Activated CD8-positive, alpha-beta T cell treated with anti-CD3 and anti-CD28 coated beads, Interleukin-2, amount 10 ng/mL, durations not matched to agents 7 days and 5 days (primary cell): Measurements from ENCODE around the gene DBI. TPM values are rescaled to one million over a fixed set of nuclear protein-coding genes. Genes with fewer than 3 reads are reported as not detected.

ENCODE experiments used
- ATAC-seq: fragments of 150-1000 bp; cut with Tn5 transposase; one replicate; pipeline ENCODE4 v1.10.0; 2021; ENCODE audit warnings: moderate library complexity
- CTCF ChIA-PET: fragments of 350-600 bp; sonication (Branson Sonifier 250); formaldehyde crosslinking; loops from one replicate; lab custom pipeline; 2021; ENCODE audit warnings: antibody characterized with exemption; lab: Charles Lee
- POLR2A ChIA-PET: fragments of 350-600 bp; sonication (Branson Sonifier 250); formaldehyde crosslinking; loops from one replicate; lab custom pipeline; 2021; ENCODE audit warnings: antibody characterized with exemption; lab: Charles Lee
- DNase-seq: peaks from one replicate; pipeline ENCODE4 v3.0.0-alpha.2; 2020
- H3K27ac Mint-ChIP-seq: one replicate; pipeline ENCODE4 v1.8.0; 2021; ENCODE audit warnings: mild to moderate bottlenecking, mixed read lengths
- H3K27me3 Mint-ChIP-seq: one replicate; pipeline ENCODE4 v1.8.0; 2021; ENCODE audit warnings: low read depth, mixed read lengths
- H3K36me3 Mint-ChIP-seq: one replicate; pipeline ENCODE4 v1.8.0; 2021; ENCODE audit warnings: low read depth, mixed read lengths
- H3K4me1 Mint-ChIP-seq: one replicate; pipeline ENCODE4 v1.8.0; 2021; ENCODE audit warnings: low read depth, mixed read lengths
- H3K4me3 Mint-ChIP-seq: one replicate; pipeline ENCODE4 v1.8.0; 2021; ENCODE audit warnings: mild to moderate bottlenecking, mixed read lengths
- H3K9me3 Mint-ChIP-seq: one replicate; pipeline ENCODE4 v1.8.0; 2022; ENCODE audit warnings: mixed read lengths; ENCODE audit not compliant: insufficient read depth
- total RNA-seq, 2 experiments: library from RNA; stranded (reverse); gene quantifications; one replicate each; pipeline ENCODE4 v1.2.3, GENCODE V29; 2021

Gene DBI
- total RNA-seq, 2 experiments from 2014 or later: 192 TPM

- CTCF ChIA-PET: interaction anchor here (0.9 kb wide), 1 partner anchor 29 kb away, joined by 3 read pairs; no protein-coding TSS in a partner anchor
- peak overlapping the region; percentile 57 for H3K4me3 Mint-ChIP-seq
- DNase-seq: peak; percentile 79
Observed at GRCh38 chr2:119338826-119339561, 27.8 kb upstream of the DBI start.

GRCh38 chr2:119339562-119339923, 27.2 kb upstream of the DBI start:
- ATAC-seq (peak; percentile 48), DNase-seq (no peak)
- peaks cover 3% of the 10 kb centered on the region for H3K36me3 Mint-ChIP-seq
- peaks cover 22% of the 10 kb centered on the region for H3K4me1 Mint-ChIP-seq
- H3K27ac Mint-ChIP-seq: peak overlapping the region; percentile 90
- ChIA-PET POLR2A (interaction anchor here (0.8 to 2.0 kb wide), 2 partner anchors 10 to 27 kb away, joined by 3 to 14 read pairs; partner anchors contain the start of genes C2orf76 and DBI), CTCF (interaction anchor here (0.9 kb wide), 1 partner anchor 28 kb away, joined by 3 read pairs; no protein-coding TSS in a partner anchor)
- H3K27me3 Mint-ChIP-seq: no peaks in the 10 kb centered on the region
- no peaks in the 10 kb centered on the region for H3K9me3 Mint-ChIP-seq
- H3K4me3 Mint-ChIP-seq: no peak overlapping the region

More at GRCh38 chr2:119338826-119339561, 27.8 kb upstream of the DBI start:
- peak; percentile 99 for ATAC-seq
- peak overlapping the region; percentile 90 for H3K27ac Mint-ChIP-seq
- no peaks in the 10 kb centered on the region for H3K9me3 Mint-ChIP-seq
- H3K27me3 Mint-ChIP-seq: no peaks in the 10 kb centered on the region
- peaks cover 22% of the 10 kb centered on the region for H3K4me1 Mint-ChIP-seq
- peaks cover 3% of the 10 kb centered on the region for H3K36me3 Mint-ChIP-seq
- POLR2A ChIA-PET: interaction anchor here (0.8 to 2.0 kb wide), 3 partner anchors 10 to 28 kb away, joined by 3 to 14 read pairs (median 5); partner anchors contain the start of genes C2orf76 and DBI

GRCh38 chr2:119341684-119342083, 25.1 kb upstream of the DBI start:
- no peaks in the 10 kb centered on the region for H3K27me3 Mint-ChIP-seq
- peaks cover 22% of the 10 kb centered on the region for H3K4me1 Mint-ChIP-seq
- H3K27ac Mint-ChIP-seq: no peak overlapping the region
- H3K9me3 Mint-ChIP-seq: no peaks in the 10 kb centered on the region
- ATAC-seq (no peak), DNase-seq (no peak)
- no peak overlapping the region for H3K4me3 Mint-ChIP-seq
- ChIA-PET CTCF (no interaction called here), POLR2A (no interaction called here)
- peaks cover 3% of the 10 kb centered on the region for H3K36me3 Mint-ChIP-seq

- ATAC-seq (no peak), DNase-seq (no peak)
- H3K9me3 Mint-ChIP-seq: no peaks in the 10 kb centered on the region
- no peak overlapping the region for H3K4me3 Mint-ChIP-seq
- ChIA-PET POLR2A (interaction anchor here (1.0 to 4.4 kb wide), 2 partner anchors 10 to 18 kb away, joined by 3 to 22 read pairs; partner anchors contain the start of genes C2orf76 and DBI), CTCF (interaction anchor here (1.5 kb wide), 1 partner anchor 9 kb away, joined by 3 read pairs; no protein-coding TSS in a partner anchor)
- no peaks in the 10 kb centered on the region for H3K36me3 Mint-ChIP-seq
- no peaks in the 10 kb centered on the region for H3K4me1 Mint-ChIP-seq
- H3K27ac Mint-ChIP-seq: no peak overlapping the region
- no peaks in the 10 kb centered on the region for H3K27me3 Mint-ChIP-seq
Observed at GRCh38 chr2:119349289-119349688, 17.5 kb upstream of the DBI start.

- ChIA-PET CTCF (interaction anchor here (1.6 kb wide), 1 partner anchor 469 kb away, joined by 4 read pairs; no protein-coding TSS in a partner anchor), POLR2A (interaction anchor here (4.4 kb wide), 1 partner anchor 17 kb away, joined by 22 read pairs; the partner anchor contains the start of genes C2orf76 and DBI)
- DNase-seq (no peak), ATAC-seq (no peak)
- Mint-ChIP-seq H3K4me3 (no peak overlapping the region), H3K4me1 (peaks cover under 1% of the 10 kb centered on the region), H3K27me3 (no peaks in the 10 kb centered on the region), H3K27ac (no peak overlapping the region), H3K9me3 (no peaks in the 10 kb centered on the region), H3K36me3 (no peaks in the 10 kb centered on the region)
Observed at GRCh38 chr2:119350311-119350998, 16.3 kb upstream of the DBI start.

- H3K36me3 Mint-ChIP-seq: no peaks in the 10 kb centered on the region
- no peak overlapping the region for H3K27ac Mint-ChIP-seq
- ChIA-PET CTCF (no interaction called here), POLR2A (interaction anchor here (0.7 to 4.4 kb wide), 2 partner anchors 13 to 15 kb away, joined by 3 to 22 read pairs; partner anchors contain the start of genes C2orf76 and DBI)
- H3K4me1 Mint-ChIP-seq: peaks cover 7% of the 10 kb centered on the region
- no peaks in the 10 kb centered on the region for H3K9me3 Mint-ChIP-seq
- no peak overlapping the region for H3K4me3 Mint-ChIP-seq
- ATAC-seq: no peak
- DNase-seq: no peak
- no peaks in the 10 kb centered on the region for H3K27me3 Mint-ChIP-seq
Observed at GRCh38 chr2:119352357-119352756, 14.4 kb upstream of the DBI start.

GRCh38 chr2:119354860-119355259, 11.9 kb upstream of the DBI start:
- no peak for DNase-seq
- no peaks in the 10 kb centered on the region for H3K27me3 Mint-ChIP-seq
- no peaks in the 10 kb centered on the region for H3K9me3 Mint-ChIP-seq
- H3K27ac Mint-ChIP-seq: no peak overlapping the region
- H3K4me1 Mint-ChIP-seq: peaks cover 7% of the 10 kb centered on the region
- H3K4me3 Mint-ChIP-seq: no peak overlapping the region
- ChIA-PET CTCF (interaction anchor here (1.2 kb wide), 1 partner anchor 10 kb away, joined by 4 read pairs; no protein-coding TSS in a partner anchor), POLR2A (interaction anchor here (2.2 kb wide), 1 partner anchor 12 kb away, joined by 9 read pairs; the partner anchor contains the start of genes C2orf76 and DBI)
- ATAC-seq: no peak
- H3K36me3 Mint-ChIP-seq: no peaks in the 10 kb centered on the region

- CTCF ChIA-PET: no interaction called here
- Mint-ChIP-seq H3K4me3 (no peak overlapping the region), H3K27me3 (no peaks in the 10 kb centered on the region), H3K4me1 (peaks cover 11% of the 10 kb centered on the region), H3K27ac (no peak overlapping the region), H3K36me3 (peaks cover 4% of the 10 kb centered on the region), H3K9me3 (no peaks in the 10 kb centered on the region)
- POLR2A ChIA-PET: no interaction called here
- no peak for DNase-seq
- no peak for ATAC-seq
Observed at GRCh38 chr2:119359774-119360173, 7.0 kb upstream of the DBI start.

GRCh38 chr2:119360423-119360966, 6.3 kb upstream of the DBI start:
- ChIA-PET POLR2A (no interaction called here), CTCF (no interaction called here)
- H3K4me1 Mint-ChIP-seq: peaks cover 16% of the 10 kb centered on the region
- no peaks in the 10 kb centered on the region for H3K9me3 Mint-ChIP-seq
- ATAC-seq (no peak), DNase-seq (no peak)
- no peak overlapping the region for H3K4me3 Mint-ChIP-seq
- no peak overlapping the region for H3K27ac Mint-ChIP-seq
- H3K27me3 Mint-ChIP-seq: no peaks in the 10 kb centered on the region
- peaks cover 6% of the 10 kb centered on the region for H3K36me3 Mint-ChIP-seq

- CTCF ChIA-PET: no interaction called here
- Mint-ChIP-seq H3K27me3 (no peaks in the 10 kb centered on the region), H3K27ac (no peak overlapping the region), H3K9me3 (no peaks in the 10 kb centered on the region), H3K36me3 (peaks cover 23% of the 10 kb centered on the region), H3K4me1 (peaks cover 32% of the 10 kb centered on the region), H3K4me3 (peak overlapping the region; percentile 99)
- POLR2A ChIA-PET: interaction anchor here (0.6 to 1.1 kb wide), 2 partner anchors 12 to 137 kb away, joined by 3 to 4 read pairs; no protein-coding TSS in a partner anchor
- DNase-seq: no peak
- no peak for ATAC-seq
Observed at GRCh38 chr2:119364798-119365197, 2.0 kb upstream of the DBI start.

- no peak for ATAC-seq
- peaks cover 27% of the 10 kb centered on the region for H3K36me3 Mint-ChIP-seq
- DNase-seq: no peak
- H3K27ac Mint-ChIP-seq: peak overlapping the region; percentile 98
- peaks cover 36% of the 10 kb centered on the region for H3K4me1 Mint-ChIP-seq
- peak overlapping the region; percentile 99 for H3K4me3 Mint-ChIP-seq
- ChIA-PET POLR2A (interaction anchor here (1.1 kb wide), 1 partner anchor 13 kb away, joined by 3 read pairs; no protein-coding TSS in a partner anchor), CTCF (no interaction called here)
- no peaks in the 10 kb centered on the region for H3K27me3 Mint-ChIP-seq
- no peaks in the 10 kb centered on the region for H3K9me3 Mint-ChIP-seq
Observed at GRCh38 chr2:119365436-119365835, 1.3 kb upstream of the DBI start.
